ENCODE measurements around the gene FN1.

DNA sequence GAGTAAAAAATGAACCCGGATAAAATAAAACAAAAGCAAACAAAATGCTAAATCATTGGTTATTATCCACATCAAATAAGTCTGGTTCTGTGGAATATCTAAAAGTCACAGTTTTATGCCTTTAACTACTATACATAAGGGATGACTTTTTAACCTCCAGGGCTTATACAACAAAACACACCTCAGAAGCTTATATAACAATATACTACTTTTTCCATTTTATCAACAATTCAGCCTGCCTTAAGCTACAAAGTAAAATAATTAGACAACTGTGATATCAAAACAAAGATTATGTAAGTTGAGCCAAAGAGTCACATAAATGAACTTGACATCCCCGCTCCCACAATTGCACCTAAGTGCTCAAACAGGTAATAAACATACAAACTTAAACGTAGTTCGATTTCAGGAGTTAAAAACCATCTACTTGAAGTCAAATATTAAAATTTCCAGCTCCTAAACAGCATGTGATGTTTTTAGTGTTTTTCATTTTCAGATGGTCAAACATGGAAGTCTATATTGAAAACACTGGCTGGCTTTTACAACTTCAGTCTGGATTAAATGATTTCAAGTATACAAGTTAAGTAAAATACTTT, 69.3 kb downstream of the FN1 start:
- TF ChIP-seq, protein P1, sequence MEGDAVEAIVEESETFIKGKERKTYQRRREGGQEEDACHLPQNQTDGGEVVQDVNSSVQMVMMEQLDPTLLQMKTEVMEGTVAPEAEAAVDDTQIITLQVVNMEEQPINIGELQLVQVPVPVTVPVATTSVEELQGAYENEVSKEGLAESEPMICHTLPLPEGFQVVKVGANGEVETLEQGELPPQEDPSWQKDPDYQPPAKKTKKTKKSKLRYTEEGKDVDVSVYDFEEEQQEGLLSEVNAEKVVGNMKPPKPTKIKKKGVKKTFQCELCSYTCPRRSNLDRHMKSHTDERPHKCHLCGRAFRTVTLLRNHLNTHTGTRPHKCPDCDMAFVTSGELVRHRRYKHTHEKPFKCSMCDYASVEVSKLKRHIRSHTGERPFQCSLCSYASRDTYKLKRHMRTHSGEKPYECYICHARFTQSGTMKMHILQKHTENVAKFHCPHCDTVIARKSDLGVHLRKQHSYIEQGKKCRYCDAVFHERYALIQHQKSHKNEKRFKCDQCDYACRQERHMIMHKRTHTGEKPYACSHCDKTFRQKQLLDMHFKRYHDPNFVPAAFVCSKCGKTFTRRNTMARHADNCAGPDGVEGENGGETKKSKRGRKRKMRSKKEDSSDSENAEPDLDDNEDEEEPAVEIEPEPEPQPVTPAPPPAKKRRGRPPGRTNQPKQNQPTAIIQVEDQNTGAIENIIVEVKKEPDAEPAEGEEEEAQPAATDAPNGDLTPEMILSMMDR (IDR thresholded peaks at IDR 0.05) = no peak
- TF ChIP-seq POLR2A (IDR thresholded peaks at IDR 0.05) (no peak), POLR2AphosphoS5 (IDR thresholded peaks at IDR 0.05) (no peak)

Data from breast epithelium (tissue), 3 donors.